OCI-LY1 (cell line): Measurements from ENCODE around the gene TMEM186.

Experiments used
- CTCF ChIP-seq: fragments of 200-600 bp; sonication (generic), shearing (Covaris generic); IDR thresholded peaks from 2 replicates; pipeline ENCODE4 v1.5.1; 2017; ENCODE audit warnings: mild to moderate bottlenecking, antibody characterized with exemption, low read length, moderate library complexity, mixed read lengths
- EZH2 ChIP-seq: fragments of 200-600 bp; sonication (generic), shearing (Covaris generic); IDR thresholded peaks from 2 replicates; pipeline ENCODE4 v1.8.0; 2017; ENCODE audit warnings: borderline replicate concordance, mixed run types, mild to moderate bottlenecking, antibody characterized with exemption, low read length, moderate library complexity, mixed read lengths

- no peak for TF ChIP-seq CTCF
- no peak for TF ChIP-seq EZH2
Measured at GRCh38 chr16:8753416-8754054, 43.9 kb downstream of the TMEM186 start.
